ENCODE results near the gene SPATA12. TPM values are rescaled to one million over a fixed set of nuclear protein-coding genes. Genes with fewer than 3 reads are reported as not detected.

SPATA12 gene
- total RNA-seq, 1 experiment from 2014 or later = not detected

DNA sequence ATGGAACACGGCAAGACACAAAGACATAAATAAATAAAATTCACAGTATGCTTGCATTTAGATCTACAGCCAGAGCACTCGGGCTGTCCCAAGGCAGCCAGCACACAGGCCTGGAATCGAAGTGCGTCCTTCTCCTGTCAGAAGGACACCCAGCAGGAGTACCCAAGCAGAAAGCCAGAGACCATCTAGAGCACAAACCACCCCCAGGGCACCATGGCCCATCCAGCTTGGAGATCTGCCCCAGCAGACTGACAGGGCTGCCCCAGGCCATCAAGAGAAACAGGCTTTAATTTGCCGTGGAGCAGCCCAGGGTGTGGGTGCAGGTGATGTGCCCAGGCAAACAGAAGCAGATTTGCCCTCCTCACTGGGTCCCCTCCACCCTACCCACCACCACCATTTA lies 7.8 kb upstream of the SPATA12 start:
- H3K27me3 ChIP-seq (replicated peaks; ENCODE audit: insufficient read depth, low read depth, low read length, poor library complexity) = no peaks in the 10 kb centered on the region
- CTCF ChIA-PET = no interaction called here
- no TSS peak for BruUV-seq (replicated peaks)
- no peak overlapping the region for H3K4me3 ChIP-seq (ENCODE audit: low read depth, low read length, poor library complexity, severe bottlenecking)
- H3K9me3 ChIP-seq (ENCODE audit: low read depth, low read length, poor library complexity, severe bottlenecking) = no peaks in the 10 kb centered on the region
- DNase-seq (ENCODE audit: low spot score) = no peak
- POLR2A ChIA-PET (ENCODE audit: low non-redundant PET) = no interaction called here
- H3K27ac ChIP-seq (ENCODE audit: low read depth, low read length, poor library complexity, severe bottlenecking) = no peak overlapping the region
- H3K4me1 ChIP-seq (ENCODE audit: insufficient read depth, low read length, poor library complexity, severe bottlenecking) = no peaks in the 10 kb centered on the region
- intact Hi-C loops (cut with micrococcal nuclease; ENCODE audit: unreplicated experiment) = no loop called here
- TF ChIP-seq, protein P1, sequence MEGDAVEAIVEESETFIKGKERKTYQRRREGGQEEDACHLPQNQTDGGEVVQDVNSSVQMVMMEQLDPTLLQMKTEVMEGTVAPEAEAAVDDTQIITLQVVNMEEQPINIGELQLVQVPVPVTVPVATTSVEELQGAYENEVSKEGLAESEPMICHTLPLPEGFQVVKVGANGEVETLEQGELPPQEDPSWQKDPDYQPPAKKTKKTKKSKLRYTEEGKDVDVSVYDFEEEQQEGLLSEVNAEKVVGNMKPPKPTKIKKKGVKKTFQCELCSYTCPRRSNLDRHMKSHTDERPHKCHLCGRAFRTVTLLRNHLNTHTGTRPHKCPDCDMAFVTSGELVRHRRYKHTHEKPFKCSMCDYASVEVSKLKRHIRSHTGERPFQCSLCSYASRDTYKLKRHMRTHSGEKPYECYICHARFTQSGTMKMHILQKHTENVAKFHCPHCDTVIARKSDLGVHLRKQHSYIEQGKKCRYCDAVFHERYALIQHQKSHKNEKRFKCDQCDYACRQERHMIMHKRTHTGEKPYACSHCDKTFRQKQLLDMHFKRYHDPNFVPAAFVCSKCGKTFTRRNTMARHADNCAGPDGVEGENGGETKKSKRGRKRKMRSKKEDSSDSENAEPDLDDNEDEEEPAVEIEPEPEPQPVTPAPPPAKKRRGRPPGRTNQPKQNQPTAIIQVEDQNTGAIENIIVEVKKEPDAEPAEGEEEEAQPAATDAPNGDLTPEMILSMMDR (conservative IDR thresholded peaks at IDR 0.05; ENCODE audit: low read depth, low read length) = no peak
- no peak for TF ChIP-seq EZH2 (IDR thresholded peaks at IDR 0.05; ENCODE audit: borderline replicate concordance, low read depth, low read length, poor library complexity, severe bottlenecking)
- no peaks in the 10 kb centered on the region for H3K36me3 ChIP-seq (ENCODE audit: insufficient read depth, low read length, poor library complexity, severe bottlenecking)

DNA sequence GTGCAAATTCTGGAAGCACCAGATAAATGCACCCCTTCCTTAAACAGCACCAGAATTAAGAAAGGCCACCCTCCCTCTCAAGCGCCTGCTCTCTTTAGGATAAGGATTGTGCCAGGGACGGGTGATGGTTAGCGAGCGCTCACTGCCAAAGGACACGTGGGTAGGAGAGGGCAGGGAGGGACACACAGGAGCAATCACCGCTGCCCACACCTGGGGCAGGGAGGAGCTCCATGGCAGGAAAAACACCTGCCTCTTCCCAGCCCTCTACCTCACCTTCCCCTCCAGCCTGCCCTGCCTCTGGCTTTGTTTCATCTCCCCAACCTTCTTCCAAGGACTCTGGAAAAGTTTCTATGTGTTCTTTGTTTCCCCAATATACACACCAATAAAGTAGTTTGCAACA lies 7.3 kb upstream of the SPATA12 start:
- Histone ChIP-seq H3K27me3 (replicated peaks; ENCODE audit: insufficient read depth, low read depth, low read length, poor library complexity) (no peaks in the 10 kb centered on the region), H3K4me3 (ENCODE audit: low read depth, low read length, poor library complexity, severe bottlenecking) (no peak overlapping the region), H3K36me3 (ENCODE audit: insufficient read depth, low read length, poor library complexity, severe bottlenecking) (no peaks in the 10 kb centered on the region), H3K4me1 (ENCODE audit: insufficient read depth, low read length, poor library complexity, severe bottlenecking) (no peaks in the 10 kb centered on the region), H3K9me3 (ENCODE audit: low read depth, low read length, poor library complexity, severe bottlenecking) (no peaks in the 10 kb centered on the region), H3K27ac (ENCODE audit: low read depth, low read length, poor library complexity, severe bottlenecking) (no peak overlapping the region)
- no TSS peak for BruUV-seq (replicated peaks)
- no peak for TF ChIP-seq EZH2 (IDR thresholded peaks at IDR 0.05; ENCODE audit: borderline replicate concordance, low read depth, low read length, poor library complexity, severe bottlenecking)
- TF ChIP-seq, protein P1 (conservative IDR thresholded peaks at IDR 0.05; ENCODE audit: low read depth, low read length) = no peak
- DNase-seq (ENCODE audit: low spot score) = no peak
- CTCF ChIA-PET = no interaction called here
- intact Hi-C loops (cut with micrococcal nuclease; ENCODE audit: unreplicated experiment) = no loop called here
- POLR2A ChIA-PET (ENCODE audit: low non-redundant PET) = no interaction called here

DNA sequence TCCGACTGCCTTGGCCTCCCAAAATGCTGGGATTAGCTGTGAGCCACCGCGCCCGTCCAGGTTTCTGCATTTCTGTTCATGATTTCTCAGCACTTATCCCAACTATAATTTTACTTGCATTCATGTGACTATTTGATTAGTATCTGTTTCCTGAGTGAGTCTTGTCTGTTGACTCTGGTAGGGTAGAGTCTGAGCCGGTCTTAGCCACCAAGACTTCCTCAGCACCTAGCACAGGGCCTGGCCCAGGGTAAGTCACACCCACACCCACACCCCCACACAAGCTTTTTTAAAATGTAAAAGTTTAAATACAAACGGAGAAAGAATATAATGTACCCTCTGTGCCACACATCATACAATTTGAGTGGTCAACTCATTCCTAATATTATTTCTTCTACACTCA lies 3.1 kb upstream of the SPATA12 start:
- ChIA-PET POLR2A (ENCODE audit: low non-redundant PET) (no interaction called here), CTCF (no interaction called here)
- TF ChIP-seq, protein P1 (conservative IDR thresholded peaks at IDR 0.05; ENCODE audit: low read depth, low read length) = no peak
- TF ChIP-seq EZH2 (IDR thresholded peaks at IDR 0.05; ENCODE audit: borderline replicate concordance, low read depth, low read length, poor library complexity, severe bottlenecking) = no peak
- intact Hi-C loops (cut with micrococcal nuclease; ENCODE audit: unreplicated experiment) = no loop called here
- H3K27me3 ChIP-seq (replicated peaks; ENCODE audit: insufficient read depth, low read depth, low read length, poor library complexity) = no peaks in the 10 kb centered on the region
- no peaks in the 10 kb centered on the region for H3K4me1 ChIP-seq (ENCODE audit: insufficient read depth, low read length, poor library complexity, severe bottlenecking)
- DNase-seq (ENCODE audit: low spot score) = no peak
- no peaks in the 10 kb centered on the region for H3K9me3 ChIP-seq (ENCODE audit: low read depth, low read length, poor library complexity, severe bottlenecking)
- H3K36me3 ChIP-seq (ENCODE audit: insufficient read depth, low read length, poor library complexity, severe bottlenecking) = no peaks in the 10 kb centered on the region
- no TSS peak for BruUV-seq (replicated peaks)
- H3K4me3 ChIP-seq (ENCODE audit: low read depth, low read length, poor library complexity, severe bottlenecking) = no peak overlapping the region
- no peak overlapping the region for H3K27ac ChIP-seq (ENCODE audit: low read depth, low read length, poor library complexity, severe bottlenecking)
